HG02870 (cell line): ENCODE results near the gene LRRC8D.
A peak's percentile ranks its signal among the peaks of the same experiment; 100 is the strongest.

Experiments used
- ATAC-seq: cut with Tn5 transposase; IDR thresholded peaks from one replicate; pipeline ENCODE4 v1.9.1; 2021; ENCODE audit warnings: mild to moderate bottlenecking, moderate library complexity; ENCODE audit not compliant: unreplicated experiment

LRRC8D gene

DNA sequence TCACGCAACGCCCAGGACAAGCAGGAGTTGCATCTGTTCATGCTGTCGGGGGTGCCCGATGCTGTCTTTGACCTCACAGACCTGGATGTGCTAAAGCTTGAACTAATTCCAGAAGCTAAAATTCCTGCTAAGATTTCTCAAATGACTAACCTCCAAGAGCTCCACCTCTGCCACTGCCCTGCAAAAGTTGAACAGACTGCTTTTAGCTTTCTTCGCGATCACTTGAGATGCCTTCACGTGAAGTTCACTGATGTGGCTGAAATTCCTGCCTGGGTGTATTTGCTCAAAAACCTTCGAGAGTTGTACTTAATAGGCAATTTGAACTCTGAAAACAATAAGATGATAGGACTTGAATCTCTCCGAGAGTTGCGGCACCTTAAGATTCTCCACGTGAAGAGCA is 113.6 kb downstream of the LRRC8D start:
- ATAC-seq, result no peak

DNA sequence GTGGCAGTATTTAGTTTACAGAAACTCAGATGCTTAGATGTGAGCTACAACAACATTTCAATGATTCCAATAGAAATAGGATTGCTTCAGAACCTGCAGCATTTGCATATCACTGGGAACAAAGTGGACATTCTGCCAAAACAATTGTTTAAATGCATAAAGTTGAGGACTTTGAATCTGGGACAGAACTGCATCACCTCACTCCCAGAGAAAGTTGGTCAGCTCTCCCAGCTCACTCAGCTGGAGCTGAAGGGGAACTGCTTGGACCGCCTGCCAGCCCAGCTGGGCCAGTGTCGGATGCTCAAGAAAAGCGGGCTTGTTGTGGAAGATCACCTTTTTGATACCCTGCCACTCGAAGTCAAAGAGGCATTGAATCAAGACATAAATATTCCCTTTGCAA is 114.4 kb downstream of the LRRC8D start:
- no peak for ATAC-seq

DNA sequence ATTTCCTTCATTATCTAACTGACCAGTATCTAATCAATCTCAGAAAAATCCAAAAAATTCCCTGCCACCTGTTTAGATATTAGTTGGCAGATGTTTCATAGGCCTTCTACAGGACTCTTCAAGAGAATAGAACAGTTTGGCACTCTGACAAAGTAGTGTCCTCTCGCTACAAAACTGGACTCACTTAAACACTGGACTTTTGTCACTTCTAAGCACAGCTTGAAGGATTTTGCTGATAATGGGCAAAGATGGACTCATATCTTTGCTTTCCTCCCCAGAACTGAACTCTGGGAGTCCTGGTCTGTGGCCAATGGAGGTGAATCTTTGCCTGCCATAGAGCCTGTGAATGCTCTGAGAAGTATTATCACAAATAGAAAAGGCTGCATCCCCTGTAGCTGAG is 115.9 kb downstream of the LRRC8D start:
- ATAC-seq, result no peak

DNA sequence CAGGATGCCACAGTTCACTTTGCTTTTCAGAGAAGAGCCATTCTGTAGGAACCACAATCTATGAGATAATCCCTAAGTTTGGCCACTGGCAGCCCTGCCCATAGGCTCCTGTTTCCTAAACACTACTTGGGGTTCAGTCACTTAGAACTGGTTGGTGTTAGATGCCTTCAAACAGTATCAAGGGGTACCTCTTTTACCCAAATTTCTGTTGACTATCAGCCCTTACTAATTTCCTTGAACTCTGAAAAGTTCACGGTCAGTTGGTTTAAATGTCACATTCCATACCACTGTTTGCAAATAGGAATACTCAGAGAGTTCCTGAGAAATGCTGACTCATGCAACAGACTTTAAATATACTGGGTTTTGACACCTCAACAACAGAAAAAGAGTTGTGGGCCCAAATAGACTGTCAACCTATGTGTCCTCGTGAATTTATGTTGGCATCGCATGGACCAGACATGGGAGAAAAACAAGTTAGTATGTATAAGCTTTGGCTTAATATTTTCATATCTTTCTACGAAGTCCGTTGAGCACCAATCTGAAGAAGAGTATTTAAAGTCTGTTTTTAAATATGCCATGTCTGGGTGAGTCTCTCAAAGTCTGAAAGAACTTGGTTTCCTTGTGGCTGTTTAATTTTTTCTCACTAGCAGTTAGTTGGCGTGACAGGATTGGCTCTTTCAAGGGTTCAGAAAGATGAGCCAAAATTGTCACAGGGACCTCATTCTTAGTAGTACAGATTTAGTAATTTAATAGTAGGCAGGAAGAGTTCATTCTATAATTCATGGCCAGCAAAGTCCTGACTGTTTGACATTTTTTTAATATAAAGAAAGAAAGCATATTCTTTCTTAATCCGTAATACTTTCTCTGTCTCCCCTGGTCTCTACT is 117.6 kb downstream of the LRRC8D start:
- no peak for ATAC-seq

- no peak for ATAC-seq
Observed at GRCh38 chr1:89939059-89939570, 118.3 kb downstream of the LRRC8D start.

DNA sequence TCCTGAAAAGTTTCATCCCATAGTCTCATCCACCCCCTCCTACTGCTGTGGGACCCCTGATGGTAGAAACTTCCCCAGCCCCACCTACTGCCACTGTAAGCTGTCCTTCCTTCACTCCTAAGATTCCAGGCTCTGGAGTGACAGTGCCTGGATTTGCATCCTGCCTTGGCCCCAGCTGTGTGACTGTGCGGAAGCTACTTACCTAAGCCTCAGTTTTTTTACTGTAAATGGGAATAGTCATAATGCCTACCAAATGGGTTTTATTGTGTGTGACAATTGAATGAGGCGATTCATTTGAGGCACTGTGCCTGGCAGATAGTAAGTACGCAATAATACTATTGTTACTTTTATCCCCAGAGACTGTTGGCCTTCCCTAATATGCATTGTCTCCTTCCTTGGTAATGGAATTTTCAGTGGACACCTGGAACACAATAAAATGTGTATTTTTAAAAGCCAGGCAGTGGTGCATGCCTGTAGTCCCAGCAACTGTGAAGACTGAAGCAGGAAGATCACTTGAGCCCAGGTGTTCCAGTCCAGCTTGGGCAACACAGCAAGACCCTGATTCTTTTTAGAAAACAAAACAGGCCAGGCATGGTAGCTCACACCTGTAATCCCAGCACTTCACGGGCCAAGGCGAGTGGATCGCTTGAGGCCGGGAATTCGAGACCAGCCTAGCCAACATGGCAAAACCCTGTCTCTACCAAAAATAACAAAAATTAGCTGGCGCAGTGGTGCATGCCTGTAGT is 119.0 kb downstream of the LRRC8D start:
- no peak for ATAC-seq

DNA sequence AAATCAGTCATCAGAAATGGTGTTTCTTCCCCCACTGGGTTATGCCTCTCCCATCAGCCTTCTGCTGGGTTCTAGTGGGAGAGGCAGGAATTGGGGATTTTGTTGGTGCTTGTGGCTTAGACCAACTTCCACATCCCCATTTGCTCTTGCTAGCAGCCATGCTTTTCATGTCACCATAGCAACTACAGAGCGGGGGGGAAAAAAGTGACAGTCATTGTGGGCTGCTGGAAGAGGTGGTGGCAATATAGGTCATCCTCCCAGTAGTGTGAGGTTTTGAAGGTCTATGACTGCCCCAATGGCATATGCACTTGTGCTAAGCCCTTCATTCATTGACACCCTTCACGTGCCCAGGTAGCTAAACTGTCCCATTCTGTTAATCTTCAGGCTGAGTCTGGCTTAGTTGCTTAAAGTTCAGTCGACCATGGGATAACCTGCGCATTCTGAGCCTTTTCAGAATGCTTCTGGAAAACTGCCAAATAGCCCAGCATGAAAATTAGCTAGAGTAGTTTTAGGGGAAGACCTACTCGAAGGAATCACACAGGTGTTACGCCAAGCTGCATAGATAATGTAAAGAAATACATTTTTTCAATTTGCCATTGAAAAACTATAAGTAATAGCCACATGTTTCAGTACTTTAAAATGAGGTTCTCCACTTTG is 120.4 kb downstream of the LRRC8D start:
- no peak for ATAC-seq

DNA sequence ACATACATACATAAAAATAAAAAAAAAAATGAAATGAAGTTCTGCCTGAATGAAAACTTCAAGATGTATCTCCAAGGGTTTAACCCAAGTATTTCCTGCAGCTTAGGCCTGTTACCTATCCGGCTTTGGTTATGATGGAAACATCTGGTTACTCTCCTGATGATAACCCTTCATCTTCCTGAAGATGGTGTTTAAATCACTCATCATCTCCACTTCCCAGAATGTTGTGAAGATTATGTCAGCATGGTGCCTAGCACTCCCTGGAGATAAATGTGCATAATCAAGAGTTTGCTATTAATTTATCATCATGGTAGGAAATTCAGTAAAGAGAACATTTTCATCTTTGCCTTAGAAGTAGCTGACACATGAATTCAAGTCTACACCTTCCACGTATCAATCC is 121.2 kb downstream of the LRRC8D start:
- ATAC-seq, result no peak

- ATAC-seq, result no peak
Observed at GRCh38 chr1:89942825-89943658, 122.2 kb downstream of the LRRC8D start.

DNA sequence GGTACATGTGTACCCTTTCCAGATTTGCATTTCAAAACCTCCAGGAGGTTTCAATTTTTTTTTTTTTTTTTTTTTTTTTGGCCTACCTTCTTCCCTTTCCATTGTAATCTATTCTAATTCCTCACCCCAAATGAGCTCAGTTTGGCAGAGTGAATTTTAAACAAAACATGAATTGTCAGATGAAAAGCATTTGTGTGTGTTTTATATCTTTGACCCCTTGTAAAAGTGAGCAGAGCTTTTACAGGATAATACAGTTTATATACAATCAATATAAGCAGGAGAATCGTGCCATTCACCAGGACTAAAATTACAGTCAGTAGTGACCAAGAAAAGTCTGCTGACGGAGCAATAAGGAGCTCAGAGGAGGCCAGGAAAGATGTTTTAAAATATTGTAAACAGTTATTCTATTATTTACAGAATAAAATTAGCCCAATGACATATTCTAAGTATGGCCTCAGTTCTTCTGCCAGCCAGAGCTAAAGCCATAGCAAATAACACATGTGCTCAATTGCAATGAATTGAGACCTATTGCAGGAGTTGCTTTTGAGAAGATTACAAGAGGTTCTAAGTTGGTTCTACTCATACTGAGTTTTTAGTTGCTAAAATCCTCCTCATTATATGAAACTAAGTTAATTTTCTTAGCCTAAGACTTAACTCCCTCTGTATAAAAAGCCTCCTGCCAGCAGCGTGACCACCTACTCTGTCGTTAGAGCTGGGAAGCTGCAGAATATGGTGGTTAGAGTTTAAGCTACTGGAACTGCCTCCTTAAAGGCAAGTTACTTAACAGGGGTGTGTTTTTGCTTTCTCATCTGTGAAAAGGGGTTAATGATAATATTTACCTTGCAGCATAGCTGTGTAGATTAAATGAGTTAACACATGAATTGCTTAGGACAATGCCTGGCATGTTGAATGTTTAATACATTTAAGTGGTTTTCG is 123.3 kb downstream of the LRRC8D start:
- no peak for ATAC-seq

DNA sequence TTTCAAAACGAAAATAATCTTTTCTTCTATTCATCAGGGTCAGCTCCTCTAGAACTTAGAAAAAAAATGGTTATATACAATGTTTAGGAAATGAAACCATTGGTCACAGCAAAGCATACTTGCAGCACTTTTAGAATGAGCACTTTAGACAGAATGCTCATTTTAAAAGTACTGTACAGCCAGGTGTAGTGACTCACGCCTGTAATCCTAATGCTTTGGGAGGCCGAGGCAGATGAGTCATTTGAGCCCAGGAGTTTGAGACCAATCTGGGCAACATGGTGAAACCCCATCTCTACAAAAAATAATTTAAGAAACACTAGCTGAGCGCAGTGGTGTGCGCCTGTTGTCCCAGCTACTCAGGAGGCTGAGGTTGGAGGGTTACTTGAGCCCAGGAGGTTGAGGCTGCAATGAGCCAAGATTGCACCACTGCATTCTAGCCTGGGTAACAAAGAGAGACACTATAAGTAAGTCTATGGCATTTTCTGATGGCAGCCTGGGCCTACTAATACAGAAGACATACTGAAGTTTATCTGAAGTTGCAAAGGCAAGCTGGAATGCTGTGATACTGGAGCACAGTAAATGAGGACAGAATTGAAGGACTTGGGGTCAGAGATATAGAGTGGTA is 125.1 kb downstream of the LRRC8D start:
- peak; percentile 95 for ATAC-seq

DNA sequence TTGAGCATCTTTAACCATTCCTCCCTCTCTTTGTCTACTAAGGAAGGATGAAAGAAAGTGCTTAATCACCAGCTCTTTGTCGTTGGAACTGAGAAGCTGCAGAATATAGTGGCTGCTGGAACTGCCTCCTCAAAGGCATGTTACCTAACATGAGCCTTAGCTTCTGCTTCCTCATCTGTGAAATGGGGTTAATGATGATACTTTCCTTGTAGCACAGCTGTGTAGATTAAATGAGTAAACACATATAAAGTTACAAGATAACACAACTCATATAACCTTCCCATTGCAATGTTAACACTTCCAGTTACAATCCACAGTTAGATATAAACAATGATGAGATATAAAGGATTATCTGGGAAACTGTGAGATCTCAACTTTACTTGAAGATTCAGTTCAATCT is 125.7 kb downstream of the LRRC8D start:
- ATAC-seq, result no peak

- no peak for ATAC-seq
Observed at GRCh38 chr1:89948722-89949345, 128.0 kb downstream of the LRRC8D start.

DNA sequence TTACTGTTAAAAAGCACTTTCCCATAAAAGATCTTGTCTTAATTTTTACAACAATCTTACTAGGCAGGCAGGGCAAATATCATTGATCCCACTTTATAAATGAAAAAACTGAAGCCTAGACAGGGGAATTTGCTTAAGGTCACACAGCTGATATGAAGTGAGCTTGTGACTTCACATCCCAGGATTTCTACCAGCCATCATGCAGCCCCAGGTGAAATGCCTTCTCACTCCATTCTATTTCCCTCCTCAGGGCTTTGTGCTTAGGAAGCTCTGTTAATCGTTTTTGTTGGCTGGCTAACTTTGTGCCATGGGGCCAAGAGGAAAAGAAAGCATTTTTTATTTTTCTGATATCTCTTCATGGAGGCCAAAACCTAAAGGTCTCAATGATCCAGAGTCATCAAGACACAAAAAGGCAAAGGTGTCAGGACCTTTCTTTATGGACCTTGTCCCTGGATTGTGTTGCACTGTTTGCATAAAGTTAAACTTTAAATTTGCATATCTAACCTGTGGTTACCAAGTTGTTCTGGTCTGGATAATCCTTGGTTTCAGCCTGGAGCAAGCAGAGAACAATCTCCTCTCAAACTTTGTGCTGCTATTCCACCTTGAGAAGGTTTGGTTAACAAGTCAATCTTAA is 129.3 kb downstream of the LRRC8D start:
- no peak for ATAC-seq

GRCh38 chr1:89950703-89951102 is 129.9 kb downstream of the LRRC8D start:
- ATAC-seq, result no peak

DNA sequence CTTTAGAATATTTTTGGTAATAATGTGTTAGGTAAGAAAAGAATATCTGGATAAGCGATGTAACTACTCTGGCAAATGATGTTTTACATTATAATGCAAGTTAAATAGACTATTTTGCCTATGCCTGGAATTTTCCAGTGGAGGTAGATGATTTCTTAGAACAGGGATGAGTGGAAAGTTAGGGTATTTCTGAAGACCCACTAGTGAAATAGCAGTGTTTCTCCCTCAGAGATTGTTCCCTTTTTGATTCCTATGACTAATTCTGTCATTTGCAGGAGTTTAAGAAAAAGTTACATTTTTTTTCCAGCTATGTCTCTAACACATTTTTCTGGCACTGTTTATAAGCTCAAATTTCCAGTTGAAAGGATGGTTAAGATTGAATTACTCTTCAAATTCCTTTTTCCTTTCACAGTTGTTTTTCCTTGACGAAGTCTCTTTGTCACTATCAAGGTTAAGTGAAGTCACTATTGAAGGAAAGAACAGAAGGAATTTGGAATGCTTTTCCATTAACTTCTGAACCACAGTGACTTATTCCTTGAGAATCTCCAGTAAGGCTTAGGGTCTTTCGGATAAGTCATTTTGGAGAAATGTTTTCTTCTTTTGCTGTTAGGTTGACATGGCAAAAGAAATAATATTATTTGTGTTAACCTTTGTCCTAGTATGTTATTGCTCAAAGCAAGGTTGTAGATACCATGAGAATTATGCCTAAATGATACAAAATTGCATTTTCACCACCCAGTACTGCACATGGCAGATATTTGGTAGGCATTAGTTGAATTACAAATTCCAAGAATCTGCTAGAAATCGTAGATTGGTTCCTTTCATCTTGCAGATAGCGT is 131.2 kb downstream of the LRRC8D start:
- ATAC-seq, result no peak

GRCh38 chr1:89952605-89953130 is 131.8 kb downstream of the LRRC8D start:
- ATAC-seq, result peak; percentile 4
